ENCODE measurements around the gene LRMDA. TPM values are rescaled to one million over a fixed set of nuclear protein-coding genes. Genes with fewer than 3 reads are reported as not detected.

Gene LRMDA
- total and polyA plus RNA-seq, 2 donors (not counting 1 experiment from before 2014, with no cell fraction given) = 0.12 TPM; not detected in 1

DNA sequence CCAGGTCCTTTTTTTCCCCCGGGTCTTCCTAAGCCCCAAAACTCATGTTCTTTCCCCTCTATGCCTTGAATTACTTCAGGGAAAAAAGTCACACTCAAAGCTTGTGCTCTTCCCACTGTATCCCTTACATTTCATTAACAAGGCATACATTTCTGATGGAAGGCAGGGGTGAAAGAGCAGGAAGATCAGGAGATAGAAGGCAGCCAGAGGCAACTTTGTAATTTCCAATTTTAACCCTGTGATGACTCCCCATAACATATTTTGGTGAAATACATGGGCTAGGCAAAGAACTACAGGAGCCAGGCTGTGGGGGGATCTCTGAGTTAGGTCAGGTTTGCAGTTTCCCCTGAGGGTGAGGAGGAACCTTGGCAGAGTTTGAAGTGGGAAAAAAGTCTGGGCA, 635.0 kb downstream of the LRMDA start:
- H3K4me1 ChIP-seq (ENCODE audit: control insufficient read depth in 2 of 2, insufficient read depth in 2 of 2, low read length in 2 of 2) = no peaks in the 10 kb centered on the region
- no peak overlapping the region for H3K4me3 ChIP-seq (ENCODE audit: control extremely low read depth in 1 of 5, extremely low read depth in 1 of 5, insufficient read depth in 1 of 5, low read depth in 2 of 5, low read length in 4 of 5)
- ChIA-PET POLR2A (no interaction called here), CTCF (no interaction called here)
- H3K27ac ChIP-seq (ENCODE audit: low read length in 2 of 2) = no peak overlapping the region
- no peak for ATAC-seq (ENCODE audit: low read depth)
- H3K27me3 ChIP-seq (replicated peaks in 1 of 4; ENCODE audit: control extremely low read depth in 1 of 4, control insufficient read depth in 3 of 4, insufficient read depth in 4 of 4, low read length in 3 of 4) = no peaks in the 10 kb centered on the region
- Mint-ChIP-seq H3K4me1 (no peaks in the 10 kb centered on the region), H3K27me3 (no peaks in the 10 kb centered on the region), H3K9me3 (ENCODE audit: insufficient read depth) (no peaks in the 10 kb centered on the region), H3K27ac (no peak overlapping the region), H3K4me3 (no peak overlapping the region)
- no peaks in the 10 kb centered on the region for H3K9me3 ChIP-seq (ENCODE audit: control extremely low read depth in 1 of 3, control insufficient read depth in 2 of 3, insufficient read depth in 1 of 3, low read length in 2 of 3)
- no peak overlapping the region for H2AFZ ChIP-seq (ENCODE audit: insufficient read depth, low read depth, low read length, poor library complexity, severe bottlenecking)
- no peaks in the 10 kb centered on the region for H4K20me1 ChIP-seq (ENCODE audit: control insufficient read depth, insufficient read depth, low read length, poor library complexity, severe bottlenecking)
- no peak for DNase-seq
- TF ChIP-seq, protein P1, sequence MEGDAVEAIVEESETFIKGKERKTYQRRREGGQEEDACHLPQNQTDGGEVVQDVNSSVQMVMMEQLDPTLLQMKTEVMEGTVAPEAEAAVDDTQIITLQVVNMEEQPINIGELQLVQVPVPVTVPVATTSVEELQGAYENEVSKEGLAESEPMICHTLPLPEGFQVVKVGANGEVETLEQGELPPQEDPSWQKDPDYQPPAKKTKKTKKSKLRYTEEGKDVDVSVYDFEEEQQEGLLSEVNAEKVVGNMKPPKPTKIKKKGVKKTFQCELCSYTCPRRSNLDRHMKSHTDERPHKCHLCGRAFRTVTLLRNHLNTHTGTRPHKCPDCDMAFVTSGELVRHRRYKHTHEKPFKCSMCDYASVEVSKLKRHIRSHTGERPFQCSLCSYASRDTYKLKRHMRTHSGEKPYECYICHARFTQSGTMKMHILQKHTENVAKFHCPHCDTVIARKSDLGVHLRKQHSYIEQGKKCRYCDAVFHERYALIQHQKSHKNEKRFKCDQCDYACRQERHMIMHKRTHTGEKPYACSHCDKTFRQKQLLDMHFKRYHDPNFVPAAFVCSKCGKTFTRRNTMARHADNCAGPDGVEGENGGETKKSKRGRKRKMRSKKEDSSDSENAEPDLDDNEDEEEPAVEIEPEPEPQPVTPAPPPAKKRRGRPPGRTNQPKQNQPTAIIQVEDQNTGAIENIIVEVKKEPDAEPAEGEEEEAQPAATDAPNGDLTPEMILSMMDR (IDR thresholded peaks at IDR 0.05) = no peak
- no peak for TF ChIP-seq EZH2 (IDR thresholded peaks at IDR 0.05; ENCODE audit: borderline replicate concordance, insufficient read depth, low read depth, low read length, poor library complexity, severe bottlenecking)
- no peak overlapping the region for H3K4me2 ChIP-seq (replicated peaks; ENCODE audit: low read depth, low read length, poor library complexity, severe bottlenecking)
- no peaks in the 10 kb centered on the region for H3K79me2 ChIP-seq (ENCODE audit: control insufficient read depth, insufficient read depth, low read length)
- no peaks in the 10 kb centered on the region for H3K36me3 ChIP-seq (replicated peaks in 1 of 2; ENCODE audit: control extremely low read depth in 1 of 2, control insufficient read depth in 1 of 2, extremely low read depth in 1 of 2, insufficient read depth in 2 of 2, low read length in 1 of 2)
- 80% methylated on average over 1 of the region's 1 CpG for WGBS (ENCODE audit: insufficient coverage)
- intact Hi-C loops (cut with micrococcal nuclease) = no loop called here
- no peak overlapping the region for H3K9ac ChIP-seq (ENCODE audit: low read length)

- no peaks in the 10 kb centered on the region for H3K4me1 Mint-ChIP-seq
- TF ChIP-seq, protein P1 (IDR thresholded peaks at IDR 0.05) = no peak
- TF ChIP-seq EZH2 (IDR thresholded peaks at IDR 0.05; ENCODE audit: borderline replicate concordance, insufficient read depth, low read depth, low read length, poor library complexity, severe bottlenecking) = no peak
- no peaks in the 10 kb centered on the region for H3K9me3 Mint-ChIP-seq (ENCODE audit: insufficient read depth)
- Histone ChIP-seq H3K79me2 (ENCODE audit: control insufficient read depth, insufficient read depth, low read length) (no peaks in the 10 kb centered on the region), H3K9ac (ENCODE audit: low read length) (no peak overlapping the region), H3K4me2 (replicated peaks; ENCODE audit: low read depth, low read length, poor library complexity, severe bottlenecking) (no peak overlapping the region), H3K36me3 (replicated peaks in 1 of 2; ENCODE audit: control extremely low read depth in 1 of 2, control insufficient read depth in 1 of 2, extremely low read depth in 1 of 2, insufficient read depth in 2 of 2, low read length in 1 of 2) (no peaks in the 10 kb centered on the region), H2AFZ (ENCODE audit: insufficient read depth, low read depth, low read length, poor library complexity, severe bottlenecking) (no peak overlapping the region), H3K27ac (ENCODE audit: low read length in 2 of 2) (no peak overlapping the region), H3K27me3 (replicated peaks in 1 of 4; ENCODE audit: control extremely low read depth in 1 of 4, control insufficient read depth in 3 of 4, insufficient read depth in 4 of 4, low read length in 3 of 4) (no peaks in the 10 kb centered on the region), H3K4me1 (ENCODE audit: control insufficient read depth in 2 of 2, insufficient read depth in 2 of 2, low read length in 2 of 2) (no peaks in the 10 kb centered on the region), H3K9me3 (ENCODE audit: control extremely low read depth in 1 of 3, control insufficient read depth in 2 of 3, insufficient read depth in 1 of 3, low read length in 2 of 3) (no peaks in the 10 kb centered on the region), H3K4me3 (ENCODE audit: control extremely low read depth in 1 of 5, extremely low read depth in 1 of 5, insufficient read depth in 1 of 5, low read depth in 2 of 5, low read length in 4 of 5) (no peak overlapping the region), H4K20me1 (ENCODE audit: control insufficient read depth, insufficient read depth, low read length, poor library complexity, severe bottlenecking) (no peaks in the 10 kb centered on the region)
- no peak overlapping the region for H3K27ac Mint-ChIP-seq
- no peak for ATAC-seq (ENCODE audit: low read depth)
- CTCF ChIA-PET = no interaction called here
- no peak overlapping the region for H3K4me3 Mint-ChIP-seq
- no CpG with 5 or more reads among the region's 3 CpGs for WGBS (ENCODE audit: insufficient coverage)
- intact Hi-C loops (cut with micrococcal nuclease) = no loop called here
- no peak for DNase-seq
- POLR2A ChIA-PET = no interaction called here
- H3K27me3 Mint-ChIP-seq = no peaks in the 10 kb centered on the region
Measured at GRCh38 chr10:76067447-76067846, 636.0 kb downstream of the LRMDA start.
